HepG2 (cell line): ENCODE results near the gene SYNC. TPM values are rescaled to one million over a fixed set of nuclear protein-coding genes. Genes with fewer than 3 reads are reported as not detected.
A peak's percentile ranks its signal among the peaks of the same experiment; 100 is the strongest.

ENCODE experiments used
- AHR ChIP-seq: IDR thresholded peaks from 2 replicates; pipeline ENCODE4 v1.6.1; 2018; ENCODE audit warnings: missing genetic modification reagents, missing compliant biosample characterization
- ELF1 ChIP-seq: sonication (generic); formaldehyde crosslinking; IDR thresholded peaks from 2 replicates; pipeline ENCODE4 v1.4.0; 2020; ENCODE audit warnings: missing genetic modification reagents
- JDP2 ChIP-seq: sonication (generic); formaldehyde crosslinking; IDR thresholded peaks from 2 replicates; pipeline ENCODE4 v1.8.1; 2022; ENCODE audit warnings: missing genetic modification reagents, borderline replicate concordance
- MTA1 ChIP-seq: sonication (generic); formaldehyde crosslinking; IDR thresholded peaks from 2 replicates; pipeline ENCODE4 v1.4.0; 2020; ENCODE audit warnings: missing genetic modification reagents, mild to moderate bottlenecking, borderline replicate concordance
- MTF2 ChIP-seq: sonication (generic); formaldehyde crosslinking; IDR thresholded peaks from 2 replicates; pipeline ENCODE4 v1.5.0; 2020; ENCODE audit warnings: missing genetic modification reagents, borderline replicate concordance
- NR2F2 ChIP-seq: IDR thresholded peaks from 2 replicates; pipeline ENCODE4 v1.6.1; 2012; ENCODE audit warnings: low read depth, inconsistent platforms, borderline replicate concordance
- NR3C1 ChIP-seq: sonication (generic); formaldehyde crosslinking; IDR thresholded peaks from 2 replicates; pipeline ENCODE4 v1.4.0; 2020; ENCODE audit warnings: missing genetic modification reagents
- PHF8 ChIP-seq: sonication (generic); formaldehyde crosslinking; IDR thresholded peaks from 2 replicates; pipeline ENCODE4 v1.5.0; 2020; ENCODE audit warnings: missing genetic modification reagents
- RARA ChIP-seq: IDR thresholded peaks from 2 replicates; pipeline ENCODE4 v1.6.1; 2016; ENCODE audit warnings: missing genetic modification reagents, missing compliant biosample characterization
- TCF7 ChIP-seq: sonication (generic); IDR thresholded peaks from 2 replicates; pipeline ENCODE4 v1.6.1; 2016; ENCODE audit warnings: antibody characterized with exemption, low read depth
- ZNF737 ChIP-seq: sonication (generic); formaldehyde crosslinking; IDR thresholded peaks from 2 replicates; pipeline ENCODE4 v1.5.0; 2020; ENCODE audit warnings: missing genetic modification reagents, mild to moderate bottlenecking, borderline replicate concordance
- polyA plus RNA-seq, 8 experiments: library from polyadenylated mRNA; depleted of rRNA in 3 of 8; stranded (reverse) in 7 of 8; unstranded in 1 of 8; fragments of >200 nt; fragmentation: Illumina TruSeq in 4 of 8; extraction: Trizol in 4 of 8; gene quantifications; 2 replicates each; pipeline versions ENCODE4 v1.2.1 to v1.2.3, GENCODE V29; 2011 to 2016; ENCODE audit warnings: low read depth in 4 of 8, missing spikeins in 1 of 8, mixed read lengths in 1 of 8; ENCODE audit not compliant: insufficient read depth in 1 of 8
- total RNA-seq, 5 experiments: library from RNA; depleted of rRNA; stranded (reverse); fragments of >200 nt; fragmentation: Illumina TruSeq; extraction: Trizol; gene quantifications; 2 replicates each; pipeline ENCODE4 v1.2.3, GENCODE V29; 2016; ENCODE audit warnings: low read depth in 1 of 5
- TF ChIP-seq, protein P1 (sequence below): sonication (generic); formaldehyde crosslinking; IDR thresholded peaks from 2 replicates; pipeline ENCODE4 v1.4.0; 2020; ENCODE audit warnings: low read depth, missing genetic modification reagents
- TF ChIP-seq, protein P2 (sequence below): sonication (generic); formaldehyde crosslinking; IDR thresholded peaks from 2 replicates; pipeline ENCODE4 v1.5.1; 2020; ENCODE audit warnings: missing genetic modification reagents, mild to moderate bottlenecking, borderline replicate concordance
- TF ChIP-seq, protein P3 (sequence below): sonication (generic); formaldehyde crosslinking; IDR thresholded peaks from 2 replicates; pipeline ENCODE4 v1.9.0; 2021; ENCODE audit warnings: mild to moderate bottlenecking, missing genetic modification reagents
- TF ChIP-seq, protein P4 (sequence below): sonication (generic); formaldehyde crosslinking; IDR thresholded peaks from 2 replicates; pipeline ENCODE4 v1.4.0; 2020; ENCODE audit warnings: missing genetic modification reagents, borderline replicate concordance

The SYNC gene
- total and polyA plus RNA-seq, 2 of the 13 experiments (the other 11 are each of a cell fraction or from before 2014, with no cell fraction given), result 2.4 to 5.4 TPM

DNA sequence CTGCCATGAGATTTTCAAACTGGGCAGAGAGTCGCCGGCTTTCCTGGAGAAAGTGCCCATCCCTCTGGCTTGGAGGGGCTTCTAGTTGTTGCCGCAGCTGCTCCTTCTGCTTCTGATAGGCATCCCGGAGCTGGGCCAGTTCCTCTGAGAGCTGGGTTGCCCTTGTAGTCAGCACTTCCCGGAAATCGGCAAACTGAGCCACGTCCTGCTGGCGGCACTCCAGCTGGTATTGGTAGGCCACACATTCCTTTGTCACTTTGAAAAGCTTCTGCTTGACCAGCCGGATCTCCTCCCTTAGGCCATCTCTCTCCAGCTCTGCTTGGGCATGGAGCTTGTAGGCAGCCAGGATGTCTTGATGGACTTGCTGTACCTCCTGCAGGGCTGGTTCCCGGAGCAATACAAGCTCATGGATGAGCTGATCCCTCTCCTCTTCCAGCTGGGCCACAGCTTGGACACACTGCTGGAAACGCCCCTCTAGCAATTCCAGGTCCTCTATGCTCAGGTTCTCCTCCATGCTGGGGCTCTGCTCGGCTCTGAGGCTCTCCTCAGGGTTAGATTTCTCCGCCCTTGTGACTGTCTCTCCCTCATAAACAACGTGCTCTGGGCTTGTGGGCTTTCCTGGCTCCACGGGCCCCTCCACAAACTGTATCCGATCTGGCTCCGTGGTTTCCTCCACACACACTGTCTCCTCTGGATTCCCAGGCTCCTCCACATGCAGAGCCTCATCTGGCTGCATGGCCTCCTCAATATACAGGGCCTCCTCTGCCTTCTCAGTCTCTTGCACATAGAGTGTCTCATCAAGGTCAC lies 7.3 kb downstream of the SYNC start (continued):
- TF ChIP-seq RARA (CRISPR knock-in tag), result no peak
- peak; percentile 86 for TF ChIP-seq ELF1 (CRISPR knock-in tag)
- TF ChIP-seq, protein P1, sequence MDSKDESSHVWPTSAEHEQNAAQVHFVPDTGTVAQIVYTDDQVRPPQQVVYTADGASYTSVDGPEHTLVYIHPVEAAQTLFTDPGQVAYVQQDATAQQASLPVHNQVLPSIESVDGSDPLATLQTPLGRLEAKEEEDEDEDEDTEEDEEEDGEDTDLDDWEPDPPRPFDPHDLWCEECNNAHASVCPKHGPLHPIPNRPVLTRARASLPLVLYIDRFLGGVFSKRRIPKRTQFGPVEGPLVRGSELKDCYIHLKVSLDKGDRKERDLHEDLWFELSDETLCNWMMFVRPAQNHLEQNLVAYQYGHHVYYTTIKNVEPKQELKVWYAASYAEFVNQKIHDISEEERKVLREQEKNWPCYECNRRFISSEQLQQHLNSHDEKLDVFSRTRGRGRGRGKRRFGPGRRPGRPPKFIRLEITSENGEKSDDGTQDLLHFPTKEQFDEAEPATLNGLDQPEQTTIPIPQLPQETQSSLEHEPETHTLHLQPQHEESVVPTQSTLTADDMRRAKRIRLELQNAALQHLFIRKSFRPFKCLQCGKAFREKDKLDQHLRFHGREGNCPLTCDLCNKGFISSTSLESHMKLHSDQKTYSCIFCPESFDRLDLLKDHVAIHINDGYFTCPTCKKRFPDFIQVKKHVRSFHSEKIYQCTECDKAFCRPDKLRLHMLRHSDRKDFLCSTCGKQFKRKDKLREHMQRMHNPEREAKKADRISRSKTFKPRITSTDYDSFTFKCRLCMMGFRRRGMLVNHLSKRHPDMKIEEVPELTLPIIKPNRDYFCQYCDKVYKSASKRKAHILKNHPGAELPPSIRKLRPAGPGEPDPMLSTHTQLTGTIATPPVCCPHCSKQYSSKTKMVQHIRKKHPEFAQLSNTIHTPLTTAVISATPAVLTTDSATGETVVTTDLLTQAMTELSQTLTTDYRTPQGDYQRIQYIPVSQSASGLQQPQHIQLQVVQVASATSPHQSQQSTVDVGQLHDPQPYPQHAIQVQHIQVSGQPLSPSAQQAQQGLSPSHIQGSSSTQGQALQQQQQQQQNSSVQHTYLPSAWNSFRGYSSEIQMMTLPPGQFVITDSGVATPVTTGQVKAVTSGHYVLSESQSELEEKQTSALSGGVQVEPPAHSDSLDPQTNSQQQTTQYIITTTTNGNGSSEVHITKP (CRISPR knock-in tag), result no peak
- TF ChIP-seq, protein P2, sequence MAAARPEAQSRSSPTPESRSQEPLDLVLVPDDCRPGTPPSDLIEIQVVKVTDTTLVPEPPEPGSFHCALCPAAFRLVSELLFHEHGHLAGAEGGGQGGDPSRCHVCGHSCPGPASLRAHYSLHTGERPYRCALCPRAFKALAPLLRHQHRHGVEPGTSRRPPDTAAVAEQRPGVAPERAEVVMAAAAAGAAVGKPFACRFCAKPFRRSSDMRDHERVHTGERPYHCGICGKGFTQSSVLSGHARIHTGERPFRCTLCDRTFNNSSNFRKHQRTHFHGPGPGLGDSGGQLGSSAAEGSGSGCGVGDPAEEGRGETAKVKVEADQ (CRISPR knock-in tag), result no peak; the same call in 1 of the 2 replicates
- no peak for TF ChIP-seq JDP2 (CRISPR knock-in tag)
- TF ChIP-seq, protein P3, sequence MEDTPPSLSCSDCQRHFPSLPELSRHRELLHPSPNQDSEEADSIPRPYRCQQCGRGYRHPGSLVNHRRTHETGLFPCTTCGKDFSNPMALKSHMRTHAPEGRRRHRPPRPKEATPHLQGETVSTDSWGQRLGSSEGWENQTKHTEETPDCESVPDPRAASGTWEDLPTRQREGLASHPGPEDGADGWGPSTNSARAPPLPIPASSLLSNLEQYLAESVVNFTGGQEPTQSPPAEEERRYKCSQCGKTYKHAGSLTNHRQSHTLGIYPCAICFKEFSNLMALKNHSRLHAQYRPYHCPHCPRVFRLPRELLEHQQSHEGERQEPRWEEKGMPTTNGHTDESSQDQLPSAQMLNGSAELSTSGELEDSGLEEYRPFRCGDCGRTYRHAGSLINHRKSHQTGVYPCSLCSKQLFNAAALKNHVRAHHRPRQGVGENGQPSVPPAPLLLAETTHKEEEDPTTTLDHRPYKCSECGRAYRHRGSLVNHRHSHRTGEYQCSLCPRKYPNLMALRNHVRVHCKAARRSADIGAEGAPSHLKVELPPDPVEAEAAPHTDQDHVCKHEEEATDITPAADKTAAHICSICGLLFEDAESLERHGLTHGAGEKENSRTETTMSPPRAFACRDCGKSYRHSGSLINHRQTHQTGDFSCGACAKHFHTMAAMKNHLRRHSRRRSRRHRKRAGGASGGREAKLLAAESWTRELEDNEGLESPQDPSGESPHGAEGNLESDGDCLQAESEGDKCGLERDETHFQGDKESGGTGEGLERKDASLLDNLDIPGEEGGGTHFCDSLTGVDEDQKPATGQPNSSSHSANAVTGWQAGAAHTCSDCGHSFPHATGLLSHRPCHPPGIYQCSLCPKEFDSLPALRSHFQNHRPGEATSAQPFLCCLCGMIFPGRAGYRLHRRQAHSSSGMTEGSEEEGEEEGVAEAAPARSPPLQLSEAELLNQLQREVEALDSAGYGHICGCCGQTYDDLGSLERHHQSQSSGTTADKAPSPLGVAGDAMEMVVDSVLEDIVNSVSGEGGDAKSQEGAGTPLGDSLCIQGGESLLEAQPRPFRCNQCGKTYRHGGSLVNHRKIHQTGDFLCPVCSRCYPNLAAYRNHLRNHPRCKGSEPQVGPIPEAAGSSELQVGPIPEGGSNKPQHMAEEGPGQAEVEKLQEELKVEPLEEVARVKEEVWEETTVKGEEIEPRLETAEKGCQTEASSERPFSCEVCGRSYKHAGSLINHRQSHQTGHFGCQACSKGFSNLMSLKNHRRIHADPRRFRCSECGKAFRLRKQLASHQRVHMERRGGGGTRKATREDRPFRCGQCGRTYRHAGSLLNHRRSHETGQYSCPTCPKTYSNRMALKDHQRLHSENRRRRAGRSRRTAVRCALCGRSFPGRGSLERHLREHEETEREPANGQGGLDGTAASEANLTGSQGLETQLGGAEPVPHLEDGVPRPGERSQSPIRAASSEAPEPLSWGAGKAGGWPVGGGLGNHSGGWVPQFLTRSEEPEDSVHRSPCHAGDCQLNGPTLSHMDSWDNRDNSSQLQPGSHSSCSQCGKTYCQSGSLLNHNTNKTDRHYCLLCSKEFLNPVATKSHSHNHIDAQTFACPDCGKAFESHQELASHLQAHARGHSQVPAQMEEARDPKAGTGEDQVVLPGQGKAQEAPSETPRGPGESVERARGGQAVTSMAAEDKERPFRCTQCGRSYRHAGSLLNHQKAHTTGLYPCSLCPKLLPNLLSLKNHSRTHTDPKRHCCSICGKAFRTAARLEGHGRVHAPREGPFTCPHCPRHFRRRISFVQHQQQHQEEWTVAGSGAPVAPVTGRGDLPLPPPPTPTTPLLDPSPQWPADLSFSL (CRISPR knock-in tag), result no peak
- TF ChIP-seq MTF2 (CRISPR knock-in tag), result no peak
- TF ChIP-seq MTA1 (CRISPR knock-in tag), result peak; percentile 46; the same call in 1 of the 2 replicates
- no peak for TF ChIP-seq NR2F2
- peak; percentile 64; the same call in 1 of the 2 replicates for TF ChIP-seq PHF8 (CRISPR knock-in tag)
- no peak for TF ChIP-seq TCF7
- no peak for TF ChIP-seq ZNF737 (CRISPR knock-in tag)
- TF ChIP-seq NR3C1, result no peak
- TF ChIP-seq, protein P4, sequence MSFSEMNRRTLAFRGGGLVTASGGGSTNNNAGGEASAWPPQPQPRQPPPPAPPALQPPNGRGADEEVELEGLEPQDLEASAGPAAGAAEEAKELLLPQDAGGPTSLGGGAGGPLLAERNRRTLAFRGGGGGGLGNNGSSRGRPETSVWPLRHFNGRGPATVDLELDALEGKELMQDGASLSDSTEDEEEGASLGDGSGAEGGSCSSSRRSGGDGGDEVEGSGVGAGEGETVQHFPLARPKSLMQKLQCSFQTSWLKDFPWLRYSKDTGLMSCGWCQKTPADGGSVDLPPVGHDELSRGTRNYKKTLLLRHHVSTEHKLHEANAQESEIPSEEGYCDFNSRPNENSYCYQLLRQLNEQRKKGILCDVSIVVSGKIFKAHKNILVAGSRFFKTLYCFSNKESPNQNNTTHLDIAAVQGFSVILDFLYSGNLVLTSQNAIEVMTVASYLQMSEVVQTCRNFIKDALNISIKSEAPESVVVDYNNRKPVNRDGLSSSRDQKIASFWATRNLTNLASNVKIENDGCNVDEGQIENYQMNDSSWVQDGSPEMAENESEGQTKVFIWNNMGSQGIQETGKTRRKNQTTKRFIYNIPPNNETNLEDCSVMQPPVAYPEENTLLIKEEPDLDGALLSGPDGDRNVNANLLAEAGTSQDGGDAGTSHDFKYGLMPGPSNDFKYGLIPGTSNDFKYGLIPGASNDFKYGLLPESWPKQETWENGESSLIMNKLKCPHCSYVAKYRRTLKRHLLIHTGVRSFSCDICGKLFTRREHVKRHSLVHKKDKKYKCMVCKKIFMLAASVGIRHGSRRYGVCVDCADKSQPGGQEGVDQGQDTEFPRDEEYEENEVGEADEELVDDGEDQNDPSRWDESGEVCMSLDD (CRISPR knock-in tag), result 0 out of 2 replicates have a peak, but pooled peaks have one; percentile 38
- TF ChIP-seq AHR, result no peak
